LNCaP clone FGC (cell line): ENCODE results near the gene BCL7B.
A peak's percentile ranks its signal among the peaks of the same experiment; 100 is the strongest.
"Not testable (repeated sequence)": the region's sequence is repeated elsewhere in the genome, so short reads cannot be mapped to it uniquely, and the experiment has no call there.

ENCODE experiments used
- DNase-seq: peaks from one replicate; pipeline ENCODE4 v3.0.0-alpha.2; 2011; ENCODE audit warnings: low read depth
- H3K4me3 ChIP-seq: 2 replicates; pipeline ENCODE4 v1.5.1; 2011; ENCODE audit warnings: mild to moderate bottlenecking, low read depth, low read length, control low read depth
- TF ChIP-seq, protein P1 (sequence below): IDR thresholded peaks from 2 replicates; pipeline ENCODE4 v1.5.1; 2012; ENCODE audit warnings: mild to moderate bottlenecking; ENCODE audit not compliant: control insufficient read depth, insufficient read depth; ENCODE audit errors: extremely low read depth

The BCL7B gene

GRCh38 chr7:73557108-73557396 is 438 bp downstream of the BCL7B start:
- TF ChIP-seq, protein P1, sequence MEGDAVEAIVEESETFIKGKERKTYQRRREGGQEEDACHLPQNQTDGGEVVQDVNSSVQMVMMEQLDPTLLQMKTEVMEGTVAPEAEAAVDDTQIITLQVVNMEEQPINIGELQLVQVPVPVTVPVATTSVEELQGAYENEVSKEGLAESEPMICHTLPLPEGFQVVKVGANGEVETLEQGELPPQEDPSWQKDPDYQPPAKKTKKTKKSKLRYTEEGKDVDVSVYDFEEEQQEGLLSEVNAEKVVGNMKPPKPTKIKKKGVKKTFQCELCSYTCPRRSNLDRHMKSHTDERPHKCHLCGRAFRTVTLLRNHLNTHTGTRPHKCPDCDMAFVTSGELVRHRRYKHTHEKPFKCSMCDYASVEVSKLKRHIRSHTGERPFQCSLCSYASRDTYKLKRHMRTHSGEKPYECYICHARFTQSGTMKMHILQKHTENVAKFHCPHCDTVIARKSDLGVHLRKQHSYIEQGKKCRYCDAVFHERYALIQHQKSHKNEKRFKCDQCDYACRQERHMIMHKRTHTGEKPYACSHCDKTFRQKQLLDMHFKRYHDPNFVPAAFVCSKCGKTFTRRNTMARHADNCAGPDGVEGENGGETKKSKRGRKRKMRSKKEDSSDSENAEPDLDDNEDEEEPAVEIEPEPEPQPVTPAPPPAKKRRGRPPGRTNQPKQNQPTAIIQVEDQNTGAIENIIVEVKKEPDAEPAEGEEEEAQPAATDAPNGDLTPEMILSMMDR, result no peak
- peak overlapping the region; percentile 92 for H3K4me3 ChIP-seq
- DNase-seq, result peak; percentile 73

- no peak for DNase-seq
- peak overlapping the region; percentile 92 for H3K4me3 ChIP-seq
- TF ChIP-seq, protein P1, result no peak
Measured at GRCh38 chr7:73556208-73557107, 1.0 kb downstream of the BCL7B start.

GRCh38 chr7:73555411-73555982 is 2.0 kb downstream of the BCL7B start:
- DNase-seq, result no peak
- peak overlapping the region; percentile 92 for H3K4me3 ChIP-seq
- TF ChIP-seq, protein P1, result no peak

DNA sequence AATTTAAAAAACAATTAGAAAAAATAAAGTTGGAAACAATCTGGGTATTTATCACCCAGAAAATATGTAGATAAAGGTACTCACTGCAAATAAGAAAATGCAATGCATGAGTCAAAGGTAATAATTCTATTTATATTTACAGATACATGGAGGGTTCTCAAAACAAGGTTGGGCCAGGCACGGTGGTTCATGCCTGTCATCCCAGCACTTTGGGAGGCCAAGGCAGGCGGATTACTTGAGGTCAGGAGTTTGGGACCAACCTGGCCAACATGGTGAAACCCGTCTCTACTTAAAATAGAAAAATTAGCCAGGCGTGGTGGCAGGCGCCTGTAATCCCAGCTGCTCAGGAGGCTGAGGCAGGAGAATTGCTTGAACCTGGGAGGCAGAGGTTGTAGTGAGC is 7.4 kb downstream of the BCL7B start:
- H3K4me3 ChIP-seq, DNase-seq: not testable (repeated sequence)

- DNase-seq, result no peak
- no peak overlapping the region for H3K4me3 ChIP-seq
- TF ChIP-seq, protein P1, result no peak
Measured at GRCh38 chr7:73549176-73549575, 8.3 kb downstream of the BCL7B start.

GRCh38 chr7:73547841-73548240 is 9.6 kb downstream of the BCL7B start:
- no peak overlapping the region for H3K4me3 ChIP-seq
- DNase-seq, result no peak
- TF ChIP-seq, protein P1, result no peak

DNA sequence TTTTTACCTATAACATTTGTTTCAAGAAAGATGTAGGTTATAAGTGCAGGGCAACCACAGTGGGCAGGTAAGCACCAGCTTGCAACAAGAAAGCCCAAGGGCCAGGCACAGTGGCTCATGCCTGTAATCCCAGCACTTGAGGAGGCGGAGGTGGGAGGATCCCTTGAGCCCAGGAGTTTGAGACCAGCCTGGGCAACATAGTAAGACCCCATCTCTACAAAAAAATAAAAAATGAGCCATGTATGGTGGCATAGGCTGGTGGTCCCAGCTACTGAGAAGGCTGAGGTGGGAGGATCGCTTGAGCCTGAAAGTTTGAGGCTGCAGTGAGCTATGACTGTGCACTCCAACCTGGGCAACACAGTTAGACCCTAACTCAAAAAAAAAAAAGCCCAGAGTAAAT is 12.8 kb downstream of the BCL7B start:
- no peak overlapping the region for H3K4me3 ChIP-seq
- no peak for DNase-seq
- TF ChIP-seq, protein P1, result no peak
